HEK293 (cell line): ENCODE measurements around the gene NAT14.
A peak's percentile ranks its signal among the peaks of the same experiment; 100 is the strongest.

ENCODE experiments used
- CTCF ChIA-PET: fragments of 350-600 bp; formaldehyde crosslinking; extraction: SDS; loops from one replicate; lab custom pipeline; 2021; ENCODE audit warnings: antibody characterized with exemption; lab: Yijun Ruan, JAX
- POLR2A ChIA-PET: fragments of 300-600 bp; formaldehyde crosslinking; extraction: SDS; loops from one replicate; lab custom pipeline; 2020; ENCODE audit warnings: antibody characterized with exemption, inconsistent platforms; lab: Yijun Ruan, JAX
- H3K27ac ChIP-seq: fragments of 200-500 bp; sonication (Bioruptor generic); 2 replicates; pipeline ENCODE4 v1.5.1; 2014; ENCODE audit warnings: low read depth, low read length, control low read depth, inconsistent platforms; ENCODE audit errors: extremely low read depth
- H3K36me3 ChIP-seq, 2 experiments: fragments of 200-500 bp in 1 of 2; sonication (Bioruptor generic) in 1 of 2; 1 replicate in 1 of 2; 2 replicates in 1 of 2; pipeline ENCODE4 v1.5.1; 2014 to 2017; ENCODE audit warnings: inconsistent platforms in 2 of 2, low read length in 2 of 2; ENCODE audit not compliant: control insufficient read depth in 2 of 2, insufficient read depth in 1 of 2
- H3K4me1 ChIP-seq: fragments of 200-500 bp; sonication (Bioruptor generic); 2 replicates; pipeline ENCODE4 v1.5.1; 2014; ENCODE audit warnings: mild to moderate bottlenecking, low read length, inconsistent platforms; ENCODE audit not compliant: control insufficient read depth, insufficient read depth
- H3K4me3 ChIP-seq: 2 replicates; pipeline ENCODE4 v1.5.1; 2011; ENCODE audit warnings: low read depth, mild to moderate bottlenecking, control low read depth, low read length, moderate library complexity
- H3K9me3 ChIP-seq: fragments of 200-500 bp; sonication (Bioruptor generic); 2 replicates; pipeline ENCODE4 v1.5.1; 2014; ENCODE audit warnings: low read depth, low read length, inconsistent platforms; ENCODE audit not compliant: control insufficient read depth, insufficient read depth
- BCL6B ChIP-seq: fragments of 450-650 bp; formaldehyde crosslinking; IDR thresholded peaks from 2 replicates; pipeline ENCODE4 v1.5.1; 2017; ENCODE audit warnings: missing biosample characterization, missing genetic modification characterization
- CTCF ChIP-seq: fragments of 450-650 bp; formaldehyde crosslinking; IDR thresholded peaks from 2 replicates; pipeline ENCODE4 v1.5.1; 2016; ENCODE audit warnings: missing biosample characterization, missing genetic modification characterization
- EGR2 ChIP-seq: fragments of 450-650 bp; formaldehyde crosslinking; IDR thresholded peaks from 2 replicates; pipeline ENCODE4 v1.5.1; 2016; ENCODE audit warnings: low read depth, missing biosample characterization, missing genetic modification characterization
- GLI4 ChIP-seq: fragments of 450-650 bp; formaldehyde crosslinking; IDR thresholded peaks from 2 replicates; pipeline ENCODE4 v1.5.1; 2016; ENCODE audit warnings: missing biosample characterization, missing genetic modification characterization
- GLIS1 ChIP-seq: fragments of 450-650 bp; formaldehyde crosslinking; IDR thresholded peaks from 2 replicates; pipeline ENCODE4 v1.5.1; 2016; ENCODE audit warnings: missing biosample characterization, missing genetic modification characterization
- HOXD13 ChIP-seq: sonication (generic); formaldehyde crosslinking; IDR thresholded peaks from 2 replicates; pipeline ENCODE4 v1.8.0; 2022; ENCODE audit warnings: missing genetic modification reagents, borderline replicate concordance
- KLF9 ChIP-seq: fragments of 450-650 bp; formaldehyde crosslinking; IDR thresholded peaks from 2 replicates; pipeline ENCODE4 v1.5.1; 2016; ENCODE audit warnings: missing biosample characterization, missing genetic modification characterization, low read depth
- MZF1 ChIP-seq: fragments of 450-650 bp; formaldehyde crosslinking; IDR thresholded peaks from 2 replicates; pipeline ENCODE4 v1.5.1; 2017; ENCODE audit warnings: missing biosample characterization, missing genetic modification characterization, borderline replicate concordance
- PRDM1 ChIP-seq: fragments of 450-650 bp; formaldehyde crosslinking; IDR thresholded peaks from 2 replicates; pipeline ENCODE4; 2016; ENCODE audit warnings: missing biosample characterization, missing genetic modification characterization
- ZEB2 ChIP-seq: fragments of 450-650 bp; formaldehyde crosslinking; IDR thresholded peaks from 2 replicates; pipeline ENCODE4 v1.5.1; 2016; ENCODE audit warnings: missing biosample characterization, missing genetic modification characterization
- ZFP41 ChIP-seq: fragments of 450-650 bp; formaldehyde crosslinking; IDR thresholded peaks from 2 replicates; pipeline ENCODE4 v1.5.1; 2016; ENCODE audit warnings: missing biosample characterization, missing genetic modification characterization, borderline replicate concordance
- ZNF335 ChIP-seq: fragments of 450-650 bp; formaldehyde crosslinking; conservative IDR thresholded peaks from 2 replicates; pipeline ENCODE4 v1.5.1; 2016; ENCODE audit warnings: missing biosample characterization, missing genetic modification characterization
- ZNF341 ChIP-seq: fragments of 450-650 bp; formaldehyde crosslinking; IDR thresholded peaks from 2 replicates; pipeline ENCODE4; 2016; ENCODE audit warnings: low read depth, missing biosample characterization, missing genetic modification characterization
- ZNF350 ChIP-seq: fragments of 450-650 bp; formaldehyde crosslinking; IDR thresholded peaks from 2 replicates; pipeline ENCODE4 v1.5.0; 2017; ENCODE audit warnings: missing biosample characterization, mild to moderate bottlenecking, missing genetic modification characterization
- ZNF366 ChIP-seq: fragments of 450-650 bp; formaldehyde crosslinking; conservative IDR thresholded peaks from 2 replicates; pipeline ENCODE4 v1.5.1; 2016; ENCODE audit warnings: missing biosample characterization, missing genetic modification characterization
- ZNF398 ChIP-seq: fragments of 450-650 bp; formaldehyde crosslinking; IDR thresholded peaks from 2 replicates; pipeline ENCODE4 v1.5.1; 2017; ENCODE audit warnings: missing biosample characterization, missing genetic modification characterization
- ZNF423 ChIP-seq: fragments of 450-650 bp; formaldehyde crosslinking; IDR thresholded peaks from 2 replicates; pipeline ENCODE4 v1.5.1; 2016; ENCODE audit warnings: missing biosample characterization, missing genetic modification characterization
- ZNF433 ChIP-seq: fragments of 450-650 bp; formaldehyde crosslinking; IDR thresholded peaks from 2 replicates; pipeline ENCODE4 v1.5.1; 2016; ENCODE audit warnings: missing biosample characterization, missing genetic modification characterization, low read depth
- ZNF521 ChIP-seq: fragments of 450-650 bp; formaldehyde crosslinking; IDR thresholded peaks from 2 replicates; pipeline ENCODE4 v1.5.1; 2017; ENCODE audit warnings: missing biosample characterization, mild to moderate bottlenecking, missing genetic modification characterization
- ZNF544 ChIP-seq: fragments of 450-650 bp; formaldehyde crosslinking; IDR thresholded peaks from 2 replicates; pipeline ENCODE4 v1.5.0; 2017; ENCODE audit warnings: missing biosample characterization, missing genetic modification characterization
- ZNF555 ChIP-seq: fragments of 450-650 bp; formaldehyde crosslinking; conservative IDR thresholded peaks from 2 replicates; pipeline ENCODE4 v1.5.1; 2017; ENCODE audit warnings: missing biosample characterization, mild to moderate bottlenecking, missing genetic modification characterization, inconsistent platforms
- ZNF561 ChIP-seq: fragments of 450-650 bp; IDR thresholded peaks from 2 replicates; pipeline ENCODE4 v1.5.1; 2018; ENCODE audit warnings: missing biosample characterization, missing genetic modification characterization, borderline replicate concordance
- ZNF571 ChIP-seq: fragments of 450-650 bp; formaldehyde crosslinking; IDR thresholded peaks from 2 replicates; pipeline ENCODE4 v1.5.0; 2017; ENCODE audit warnings: missing biosample characterization, missing genetic modification characterization
- ZNF600 ChIP-seq: fragments of 450-650 bp; formaldehyde crosslinking; IDR thresholded peaks from 2 replicates; pipeline ENCODE4 v1.5.1; 2016; ENCODE audit warnings: missing biosample characterization, missing genetic modification characterization
- ZSCAN4 ChIP-seq: fragments of 450-650 bp; formaldehyde crosslinking; IDR thresholded peaks from 2 replicates; pipeline ENCODE4 v1.5.1; 2017; ENCODE audit warnings: missing biosample characterization, missing genetic modification characterization

Gene NAT14

GRCh38 chr19:55527197-55528029, 42.4 kb downstream of the NAT14 start (continued):
- peak; percentile 84 for TF ChIP-seq ZSCAN4 (tag by site-specific recombination)
- TF ChIP-seq ZNF561 (tag by site-specific recombination): no peak
- TF ChIP-seq HOXD13: peak; percentile 9; the same call in 1 of the 2 replicates
- TF ChIP-seq, all 188 proteins: peak for 2

- H3K4me3 ChIP-seq: no peak overlapping the region
- POLR2A ChIA-PET: no interaction called here
- CTCF ChIA-PET: interaction anchor here (0.5 to 1.0 kb wide), 3 partner anchors 12 to 78 kb away, joined by 3 to 4 read pairs (median 3); no protein-coding TSS in a partner anchor
- TF ChIP-seq GLIS1 (tag by site-specific recombination): peak; percentile 77
- TF ChIP-seq ZNF335: peak; percentile 72
- no peak for TF ChIP-seq ZNF350 (tag by site-specific recombination)
- 0 out of 2 replicates have a peak, but pooled peaks have one; percentile 6 for TF ChIP-seq ZNF423 (tag by site-specific recombination)
- 0 out of 2 replicates have a peak, but pooled peaks have one; percentile 14 for TF ChIP-seq ZEB2 (tag by site-specific recombination)
- TF ChIP-seq ZNF521 (tag by site-specific recombination): no peak
- 0 out of 2 replicates have a peak, but pooled peaks have one; percentile 13 for TF ChIP-seq KLF9
- TF ChIP-seq ZNF433 (tag by site-specific recombination): no peak
- peak; percentile 81 for TF ChIP-seq ZNF398
- TF ChIP-seq MZF1 (tag by site-specific recombination): no peak
- TF ChIP-seq ZNF571 (tag by site-specific recombination): no peak
- TF ChIP-seq ZNF555 (tag by site-specific recombination): no peak
- peak; percentile 49; the same call in 1 of the 2 replicates for TF ChIP-seq ZNF600 (tag by site-specific recombination)
- 0 out of 2 replicates have a peak, but pooled peaks have one; percentile 19 for TF ChIP-seq BCL6B
- 0 out of 2 replicates have a peak, but pooled peaks have one; percentile 4 for TF ChIP-seq PRDM1 (tag by site-specific recombination)
- TF ChIP-seq ZNF366 (tag by site-specific recombination): peak; percentile 91
- TF ChIP-seq ZFP41 (tag by site-specific recombination): no peak
- TF ChIP-seq ZNF544 (tag by site-specific recombination): peak; percentile 48; the same call in 1 of the 2 replicates
- TF ChIP-seq EGR2 (tag by site-specific recombination): 0 out of 2 replicates have a peak, but pooled peaks have one; percentile 4
- TF ChIP-seq CTCF (tag by site-specific recombination): 0 out of 2 replicates have a peak, but pooled peaks have one; percentile 6
- no peak for TF ChIP-seq GLI4 (tag by site-specific recombination)
- peak; percentile 32; the same call in 1 of the 2 replicates for TF ChIP-seq ZNF341 (tag by site-specific recombination)
Measured at GRCh38 chr19:55528030-55528803, 43.2 kb downstream of the NAT14 start.

More at GRCh38 chr19:55528030-55528803, 43.2 kb downstream of the NAT14 start:
- H3K27ac ChIP-seq: no peak overlapping the region
- H3K4me1 ChIP-seq: no peaks in the 10 kb centered on the region
- no peaks in the 10 kb centered on the region for H3K9me3 ChIP-seq
- H3K36me3 ChIP-seq: no peaks in the 10 kb centered on the region
